CD4-positive, alpha-beta T cell treated with Interleukin-21 for 1 hour (primary cell): Measurements from ENCODE around the gene TAAR5.
"Not testable (repeated sequence)": the region's sequence is repeated elsewhere in the genome, so short reads cannot be mapped to it uniquely, and the experiment has no call there.

ENCODE experiments used
- DNase-seq: peaks from one replicate; pipeline ENCODE4 v3.0.0-alpha.2; 2020

TAAR5 gene, protein sequence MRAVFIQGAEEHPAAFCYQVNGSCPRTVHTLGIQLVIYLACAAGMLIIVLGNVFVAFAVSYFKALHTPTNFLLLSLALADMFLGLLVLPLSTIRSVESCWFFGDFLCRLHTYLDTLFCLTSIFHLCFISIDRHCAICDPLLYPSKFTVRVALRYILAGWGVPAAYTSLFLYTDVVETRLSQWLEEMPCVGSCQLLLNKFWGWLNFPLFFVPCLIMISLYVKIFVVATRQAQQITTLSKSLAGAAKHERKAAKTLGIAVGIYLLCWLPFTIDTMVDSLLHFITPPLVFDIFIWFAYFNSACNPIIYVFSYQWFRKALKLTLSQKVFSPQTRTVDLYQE

GRCh38 chr6:132589454-132589853, at the start of gene TAAR5:
Gene TAAR5, minus strand, starts transcription at chr6:132589741. Its CDS starts 55 bp downstream, at chr6:132589686.
- no peak for DNase-seq

DNA sequence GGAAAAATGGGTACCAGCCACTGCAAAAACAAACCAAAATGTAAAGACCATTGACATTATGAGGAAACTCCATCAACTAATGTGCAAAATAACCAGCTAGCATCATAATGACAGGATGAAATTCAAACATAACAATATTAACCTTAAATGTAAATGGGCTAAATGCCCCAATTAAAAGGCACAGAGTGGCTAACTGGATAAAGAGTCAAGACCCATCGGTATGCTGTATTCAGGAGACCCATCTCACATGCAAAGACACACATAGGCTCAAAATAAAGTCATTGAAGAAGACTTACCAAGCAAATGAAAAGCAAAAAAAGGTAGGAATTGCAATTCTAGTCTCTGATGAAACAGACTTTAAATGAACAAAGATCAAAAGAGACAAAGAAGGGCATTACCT, 47.6 kb upstream of the TAAR5 start:
- DNase-seq, result not testable (repeated sequence)

DNA sequence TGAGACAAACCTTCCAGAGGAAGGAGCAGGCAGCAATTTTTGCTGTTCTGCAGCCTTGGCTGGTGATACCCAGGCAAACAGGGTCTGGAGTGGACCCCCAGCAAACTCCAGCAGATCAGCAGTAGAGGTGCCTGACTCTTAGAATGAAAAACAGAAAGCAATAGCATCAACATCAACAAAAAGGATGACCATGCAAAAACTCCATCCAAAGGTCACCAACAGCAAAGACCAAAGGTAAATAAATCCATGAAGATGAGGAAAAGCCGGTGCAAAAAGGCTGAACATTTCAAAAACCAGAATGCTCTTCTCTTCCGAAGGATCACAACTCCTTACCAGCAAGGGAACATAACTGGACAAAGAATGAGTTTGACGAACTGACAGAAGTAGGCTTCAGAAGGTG, 46.4 kb upstream of the TAAR5 start:
- not testable (repeated sequence) for DNase-seq

DNA sequence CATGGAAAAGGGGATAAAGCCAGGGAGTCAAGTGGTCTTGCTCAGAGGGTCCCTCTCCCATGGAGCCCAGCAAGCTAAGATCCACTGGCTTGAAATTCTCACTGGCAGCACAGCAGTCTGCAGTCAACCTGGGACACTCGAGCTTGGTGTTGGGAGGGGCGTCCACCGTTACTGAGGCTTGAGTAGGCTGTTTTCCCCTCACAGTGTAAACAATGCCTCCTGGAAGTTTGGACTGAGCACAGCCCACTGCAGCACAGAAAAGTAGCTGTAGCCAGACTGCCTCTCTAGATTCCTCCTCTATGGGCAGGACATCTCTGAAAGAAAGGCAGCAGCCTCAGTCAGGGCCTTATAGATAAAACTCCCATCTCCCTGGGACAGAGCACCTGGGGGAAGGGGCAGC, 45.7 kb upstream of the TAAR5 start:
- not testable (repeated sequence) for DNase-seq

DNA sequence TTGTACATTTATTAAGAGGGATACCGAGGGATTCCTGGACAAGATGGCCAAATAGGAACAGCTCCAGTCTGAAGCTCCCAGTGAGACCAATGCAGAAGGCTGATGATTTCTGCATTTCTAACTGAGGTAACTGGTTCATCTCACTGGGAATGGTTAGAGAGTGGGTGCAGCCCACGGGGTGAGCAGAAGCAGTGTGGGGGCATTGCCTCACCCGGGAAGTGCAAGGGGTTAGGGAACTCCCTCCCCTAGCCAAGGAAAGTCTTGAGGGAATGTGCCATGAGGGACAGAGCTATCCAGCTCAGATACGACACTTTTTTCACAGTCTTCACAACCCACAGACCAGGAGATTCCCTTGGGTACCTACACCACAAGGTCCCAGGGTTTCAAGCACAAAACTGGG, 45.3 kb upstream of the TAAR5 start:
- no peak for DNase-seq

GRCh38 chr6:132633362-132633761, 43.8 kb upstream of the TAAR5 start:
- DNase-seq, result no peak

DNA sequence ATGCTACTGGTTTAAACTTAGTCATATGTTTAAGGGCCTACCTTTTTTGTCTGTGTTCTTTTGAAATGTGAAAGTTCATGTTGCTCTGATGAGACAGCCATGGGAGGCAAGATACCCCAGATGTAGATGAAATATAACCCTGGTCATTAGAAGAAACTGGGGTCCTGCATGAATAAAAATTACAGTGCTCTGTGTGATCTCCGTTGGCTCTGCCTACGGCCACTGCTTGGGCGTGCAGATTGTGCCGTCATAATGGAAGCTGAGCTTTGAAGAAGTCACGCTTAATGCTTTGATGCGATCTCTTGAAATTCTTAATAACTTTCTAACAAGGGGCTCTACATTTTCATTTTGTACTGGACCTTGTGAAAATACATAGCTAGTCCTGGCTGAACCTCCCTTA, 34.6 kb upstream of the TAAR5 start, which contains the start of gene TAAR2:
Gene TAAR2, minus strand, starts transcription at position 101 of the 400 bp plus-strand sequence. Its CDS starts 0 bp downstream, at position 101.
- no peak for DNase-seq

GRCh38 chr6:132623106-132623845, 33.7 kb upstream of the TAAR5 start:
- no peak for DNase-seq

GRCh38 chr6:132616677-132617076, 27.1 kb upstream of the TAAR5 start:
- DNase-seq, result no peak

- DNase-seq, result peak; percentile 18
Observed at GRCh38 chr6:132614554-132614953, 25.0 kb upstream of the TAAR5 start.

DNA sequence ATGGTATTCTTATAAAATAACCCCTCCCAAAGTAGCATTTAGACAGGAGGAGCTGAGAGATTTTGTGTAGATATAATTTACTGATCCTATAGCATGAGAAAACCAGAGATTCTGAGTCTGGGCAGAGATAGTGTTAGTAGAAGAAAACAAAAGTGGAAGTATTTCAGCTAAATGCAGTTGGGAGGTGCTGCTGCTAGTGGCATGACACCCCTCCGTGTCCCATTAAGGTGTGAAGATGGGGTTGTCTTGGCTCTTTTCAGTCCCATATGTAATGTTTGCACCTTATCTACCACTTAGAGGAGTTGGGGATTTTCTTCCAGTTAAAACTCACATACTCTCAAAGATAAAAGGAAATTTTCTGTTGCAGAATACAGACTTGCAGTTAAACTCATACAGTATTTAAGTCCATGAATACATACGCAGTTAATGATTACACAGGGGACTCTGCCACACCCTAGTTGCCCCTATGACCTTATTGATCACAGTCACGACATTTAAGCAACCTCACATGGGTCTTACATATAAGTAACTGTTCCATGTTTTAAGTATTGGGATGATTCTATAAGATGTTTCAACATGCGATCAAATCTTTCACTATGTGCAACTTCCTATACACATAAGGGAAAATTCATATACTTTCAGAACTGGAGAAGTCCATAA, 23.0 kb upstream of the TAAR5 start:
- peak; percentile 28 for DNase-seq

DNA sequence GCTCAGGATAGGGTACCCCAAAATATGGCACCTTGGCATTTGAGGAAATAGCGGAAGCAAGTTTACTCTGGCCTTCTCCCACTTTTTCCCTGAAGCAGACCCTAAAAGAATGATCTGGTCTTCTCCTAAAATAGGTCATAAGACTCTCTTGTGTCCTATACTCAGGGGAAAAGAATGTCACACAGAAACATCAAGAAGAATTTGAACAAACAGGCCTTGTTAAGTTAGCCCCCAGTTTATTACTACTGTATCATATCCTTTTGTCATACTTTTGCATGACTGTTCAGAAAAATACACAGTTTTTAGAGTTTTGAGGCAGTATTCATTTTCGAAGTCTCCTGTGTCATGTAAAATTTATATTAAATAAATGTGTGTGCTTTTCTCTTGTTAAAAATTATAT, 22.1 kb upstream of the TAAR5 start:
- no peak for DNase-seq

DNA sequence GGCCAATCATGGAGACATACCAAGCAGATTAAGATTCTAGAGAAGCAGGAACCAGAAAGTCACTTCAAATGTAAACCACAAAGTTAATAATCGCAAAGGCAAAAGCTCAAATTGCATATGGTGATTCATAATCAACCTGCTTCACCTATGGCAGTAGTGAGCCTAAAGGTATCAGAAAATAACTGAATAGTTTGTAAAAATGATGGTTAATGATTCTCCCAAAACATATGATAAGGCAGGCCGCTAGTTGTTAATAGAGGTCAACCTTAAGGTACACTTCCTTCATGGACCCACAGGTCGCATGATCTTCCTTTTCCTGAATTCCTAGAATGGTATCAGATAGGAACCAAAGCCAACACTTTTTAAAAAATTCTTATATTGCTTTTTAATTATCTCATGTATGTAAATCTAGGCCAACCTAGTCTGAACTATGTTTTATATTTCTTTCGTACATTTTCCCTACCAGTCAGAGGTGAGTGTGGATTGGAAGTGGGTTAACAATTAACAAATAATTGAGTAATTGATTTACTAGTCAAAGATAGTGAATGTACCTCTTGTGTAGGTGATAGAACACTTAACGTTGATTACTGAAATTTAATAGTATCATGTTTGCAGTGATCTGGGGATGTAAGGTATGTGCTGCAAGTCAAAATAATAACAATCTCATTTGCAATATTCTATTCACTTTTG, 18.1 kb upstream of the TAAR5 start:
- DNase-seq, result no peak

DNA sequence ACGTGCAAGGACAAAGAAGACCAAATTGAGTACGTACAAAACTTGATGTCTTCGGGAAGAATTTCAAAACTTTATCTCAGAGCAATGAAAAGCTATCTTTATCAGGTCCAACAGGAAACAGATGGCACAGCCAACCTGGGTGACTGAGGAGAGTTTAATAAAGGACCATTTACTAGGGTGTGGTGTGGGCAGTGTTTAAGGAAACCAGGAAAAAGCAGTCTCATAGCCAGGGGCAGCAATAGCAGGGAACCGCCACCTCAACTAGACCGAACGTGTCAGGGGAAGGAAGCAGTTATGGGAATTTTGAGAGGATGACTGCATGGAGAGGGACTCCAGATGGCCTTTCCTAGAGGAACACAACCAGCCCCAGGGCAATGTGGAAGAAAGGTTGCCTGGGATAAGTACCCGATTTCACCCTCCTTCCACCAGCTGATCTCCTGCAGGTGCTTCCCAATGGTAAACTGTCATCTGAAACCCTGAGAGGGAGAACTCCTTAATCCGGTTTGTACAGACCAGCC, 15.2 kb upstream of the TAAR5 start:
- DNase-seq, result no peak

DNA sequence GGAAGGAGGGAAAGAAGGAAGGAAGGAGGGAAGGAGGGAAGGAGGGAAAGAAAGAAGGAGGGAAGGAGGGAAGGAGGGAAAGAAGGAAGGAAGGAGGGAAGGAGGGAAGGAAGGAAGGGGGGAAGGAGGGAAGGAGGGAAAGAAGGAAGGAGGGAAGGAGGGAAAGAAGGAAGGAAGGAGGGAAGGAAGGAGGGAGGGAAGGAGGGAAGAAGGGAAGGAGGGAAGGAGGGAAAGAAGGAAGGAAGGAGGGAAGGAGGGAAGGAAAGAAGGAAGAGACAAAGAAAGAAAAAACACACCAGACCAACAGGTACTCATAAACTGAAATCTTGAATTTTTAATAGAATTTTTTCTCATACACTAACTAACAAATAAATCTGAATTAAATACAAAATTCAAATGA, 11.4 kb upstream of the TAAR5 start:
- not testable (repeated sequence) for DNase-seq

- no peak for DNase-seq
Observed at GRCh38 chr6:132598473-132598872, 8.9 kb upstream of the TAAR5 start.

- DNase-seq, result no peak
Observed at GRCh38 chr6:132596201-132596600, 6.7 kb upstream of the TAAR5 start.

GRCh38 chr6:132592855-132593254, 3.3 kb upstream of the TAAR5 start:
- no peak for DNase-seq

DNA sequence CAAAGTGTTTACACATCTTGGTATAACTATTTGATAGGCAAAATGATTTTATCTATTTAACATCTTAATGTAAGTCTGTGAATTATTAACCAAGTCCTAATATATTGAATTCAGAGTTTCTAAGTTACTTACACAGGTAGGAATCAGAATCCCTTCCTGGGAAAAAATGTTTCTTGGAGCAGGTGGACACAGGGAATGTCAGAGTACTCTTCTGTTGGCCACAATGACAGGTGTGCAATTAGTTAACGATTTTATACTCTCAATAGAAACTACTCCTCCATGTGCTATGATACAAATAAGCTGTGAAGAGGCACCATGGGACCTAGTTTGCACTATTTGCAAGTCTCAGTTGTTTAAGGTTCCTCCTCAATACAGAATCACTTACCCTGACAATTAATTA, 821 bp upstream of the TAAR5 start:
- DNase-seq, result no peak

GRCh38 chr6:132587424-132587823, 2.1 kb downstream of the TAAR5 start:
- DNase-seq, result no peak

GRCh38 chr6:132584698-132585097, 4.8 kb downstream of the TAAR5 start:
- DNase-seq, result no peak

GRCh38 chr6:132571774-132572173, 17.8 kb downstream of the TAAR5 start:
- DNase-seq, result no peak

DNA sequence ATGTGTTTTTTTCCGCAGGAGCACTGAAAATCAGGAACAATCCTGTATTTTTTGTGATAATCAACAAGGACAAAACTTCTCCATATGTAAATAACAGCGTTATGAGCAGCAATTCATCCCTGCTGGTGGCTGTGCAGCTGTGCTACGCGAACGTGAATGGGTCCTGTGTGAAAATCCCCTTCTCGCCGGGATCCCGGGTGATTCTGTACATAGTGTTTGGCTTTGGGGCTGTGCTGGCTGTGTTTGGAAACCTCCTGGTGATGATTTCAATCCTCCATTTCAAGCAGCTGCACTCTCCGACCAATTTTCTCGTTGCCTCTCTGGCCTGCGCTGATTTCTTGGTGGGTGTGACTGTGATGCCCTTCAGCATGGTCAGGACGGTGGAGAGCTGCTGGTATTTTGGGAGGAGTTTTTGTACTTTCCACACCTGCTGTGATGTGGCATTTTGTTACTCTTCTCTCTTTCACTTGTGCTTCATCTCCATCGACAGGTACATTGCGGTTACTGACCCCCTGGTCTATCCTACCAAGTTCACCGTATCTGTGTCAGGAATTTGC, 19.2 kb downstream of the TAAR5 start, which contains the start of gene TAAR6:
Gene TAAR6, plus strand, starts transcription at position 102 of the 557 bp plus-strand sequence. Its CDS starts 0 bp downstream, at position 102.
- DNase-seq, result no peak
